HG02610 (cell line): ENCODE data around the gene CYP2S1.
"Not testable (repeated sequence)": the region's sequence is repeated elsewhere in the genome, so short reads cannot be mapped to it uniquely, and the experiment has no call there.

Experiments
- ATAC-seq: cut with Tn5 transposase; IDR thresholded peaks from one replicate; pipeline ENCODE4 v1.9.1; 2021; ENCODE audit warnings: mild to moderate bottlenecking, moderate library complexity; ENCODE audit not compliant: unreplicated experiment

The CYP2S1 gene

DNA sequence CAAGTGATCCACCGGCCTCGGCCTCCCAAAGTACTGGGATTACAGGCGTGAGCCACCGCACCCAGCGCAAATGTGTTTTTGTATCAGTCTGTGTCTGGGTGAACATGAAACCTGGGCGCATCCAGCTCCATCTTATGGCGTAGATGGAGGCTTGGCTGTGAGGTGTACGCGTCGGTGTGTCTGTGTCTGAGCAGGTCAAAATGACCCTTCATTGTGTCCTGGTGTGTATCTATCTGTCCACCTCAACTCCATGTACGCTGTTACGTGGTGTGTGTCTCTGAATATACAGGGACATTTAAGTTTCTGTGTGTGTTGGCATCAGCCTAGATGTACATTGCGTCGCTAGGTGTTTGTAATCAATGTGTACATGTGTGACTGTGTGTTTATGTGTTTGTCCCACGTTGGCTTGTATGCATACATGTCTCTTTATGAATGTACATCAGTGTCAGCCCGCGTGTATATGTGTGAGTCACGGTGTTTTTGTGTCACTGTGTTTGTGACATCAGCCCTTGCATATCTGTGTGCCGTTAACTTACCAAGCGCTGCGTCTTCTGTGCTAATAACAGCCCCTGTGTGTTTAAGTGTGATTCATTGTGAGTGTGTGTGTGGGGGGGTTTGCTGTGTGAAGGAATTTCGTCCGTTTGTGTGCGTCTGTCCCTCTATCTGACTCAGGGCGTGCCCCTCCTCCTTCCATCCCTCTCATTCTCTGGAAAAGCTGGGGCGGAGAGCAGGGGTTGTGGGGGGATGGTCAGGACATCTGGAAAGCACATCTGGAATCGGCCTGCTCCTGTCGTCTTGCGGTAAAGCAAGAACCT lies 32.4 kb downstream of the CYP2S1 start:
- no peak for ATAC-seq

DNA sequence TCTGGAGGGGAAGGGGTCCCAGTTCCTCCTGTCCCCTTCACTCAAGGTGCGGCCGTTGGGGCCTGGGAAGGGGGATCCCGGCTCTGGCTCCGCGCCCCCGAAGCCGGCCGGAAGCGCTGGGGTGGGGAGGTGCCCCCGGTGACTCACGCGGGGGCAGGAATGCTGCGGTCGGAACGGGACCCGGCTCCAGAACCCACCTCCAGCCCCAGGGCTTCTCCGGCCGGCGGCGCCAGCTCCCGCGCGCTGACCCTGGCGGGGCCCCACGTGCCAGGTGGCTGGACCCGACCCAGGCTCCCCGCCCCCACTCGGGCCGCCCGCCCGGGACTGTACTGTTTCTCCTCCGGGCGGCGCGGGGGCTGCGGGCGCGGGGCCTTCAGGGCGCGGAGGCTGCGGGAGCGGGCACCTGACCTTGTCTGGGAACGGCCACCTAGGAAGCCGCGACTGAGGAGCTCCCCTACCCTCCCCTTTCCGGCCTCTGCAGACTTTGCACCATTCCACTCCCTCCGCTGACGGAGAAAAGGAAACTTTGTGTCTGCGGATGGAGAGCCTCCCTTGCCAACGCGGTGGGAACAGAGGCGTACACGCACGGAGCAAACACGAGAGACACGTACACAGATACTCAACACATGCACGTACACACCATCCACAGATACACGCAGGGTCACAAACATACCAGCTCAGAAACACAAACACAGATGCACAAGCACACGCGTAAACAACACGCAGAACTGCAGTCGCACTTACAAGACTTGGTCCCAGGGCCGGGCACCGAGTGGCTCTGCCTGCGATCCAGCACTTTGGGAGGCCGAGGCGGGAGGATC lies 33.2 kb downstream of the CYP2S1 start:
- ATAC-seq, result no peak

DNA sequence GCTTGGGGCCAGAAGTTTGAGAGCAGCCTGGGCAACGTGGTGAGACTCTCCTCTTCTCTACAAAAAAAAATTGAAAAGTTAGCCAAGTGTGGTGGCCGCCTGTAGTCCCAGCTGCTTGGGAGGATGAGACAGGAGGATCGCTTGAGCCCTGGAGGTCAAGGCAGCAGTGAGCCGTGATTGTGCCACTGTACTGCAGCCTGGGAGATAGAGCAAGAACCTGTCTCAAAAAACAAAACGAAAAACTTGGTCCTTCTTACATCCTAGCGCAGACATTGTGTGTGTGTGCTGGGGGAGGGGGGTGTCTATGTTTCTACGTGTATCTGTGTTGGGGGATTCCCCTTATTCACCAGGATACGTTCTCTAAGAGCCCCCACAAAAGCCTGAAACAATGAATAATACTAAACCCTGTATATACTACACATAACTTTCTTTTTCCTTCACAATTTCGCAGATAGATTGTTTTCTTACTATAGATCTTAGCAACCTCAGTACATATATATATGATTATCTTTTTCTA lies 33.9 kb downstream of the CYP2S1 start:
- no peak for ATAC-seq

DNA sequence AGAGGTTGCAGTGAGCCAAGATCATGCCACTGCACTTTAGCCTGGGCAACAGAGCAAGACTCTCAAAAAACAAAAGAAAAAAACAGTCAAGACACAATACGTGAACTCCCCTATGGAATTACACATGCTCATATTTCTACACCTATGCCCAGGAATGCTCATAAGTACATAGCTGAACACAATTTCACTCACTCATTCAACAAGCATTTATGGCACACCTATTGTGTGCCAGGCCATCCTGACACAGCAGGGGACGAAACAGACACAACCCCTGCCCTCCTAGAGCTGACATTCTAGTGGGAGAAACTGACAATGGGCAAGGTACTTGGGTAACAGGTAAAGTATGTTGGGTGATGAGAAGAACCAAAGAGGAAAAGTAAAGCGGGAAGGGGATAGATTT lies 35.5 kb downstream of the CYP2S1 start:
- no peak for ATAC-seq

DNA sequence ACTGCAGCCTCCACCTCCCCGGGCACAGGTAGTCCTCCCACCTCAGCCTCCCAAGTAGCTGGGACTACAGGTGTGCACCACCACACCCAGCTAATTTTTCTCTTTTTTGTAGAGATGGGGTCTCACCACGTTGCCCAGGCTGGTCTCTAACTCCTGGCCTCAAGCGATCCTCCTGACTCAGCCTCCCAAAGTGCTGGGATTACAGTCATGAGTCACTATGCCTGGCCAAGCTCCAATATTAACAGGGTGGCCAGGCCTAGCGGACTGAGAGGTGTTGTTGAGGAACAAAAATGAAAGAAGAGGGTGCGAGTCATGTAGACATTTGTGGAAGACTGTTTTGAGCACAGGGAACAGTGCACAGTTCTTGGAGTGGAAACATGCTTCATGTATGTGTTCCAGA lies 36.3 kb downstream of the CYP2S1 start:
- not testable (repeated sequence) for ATAC-seq

DNA sequence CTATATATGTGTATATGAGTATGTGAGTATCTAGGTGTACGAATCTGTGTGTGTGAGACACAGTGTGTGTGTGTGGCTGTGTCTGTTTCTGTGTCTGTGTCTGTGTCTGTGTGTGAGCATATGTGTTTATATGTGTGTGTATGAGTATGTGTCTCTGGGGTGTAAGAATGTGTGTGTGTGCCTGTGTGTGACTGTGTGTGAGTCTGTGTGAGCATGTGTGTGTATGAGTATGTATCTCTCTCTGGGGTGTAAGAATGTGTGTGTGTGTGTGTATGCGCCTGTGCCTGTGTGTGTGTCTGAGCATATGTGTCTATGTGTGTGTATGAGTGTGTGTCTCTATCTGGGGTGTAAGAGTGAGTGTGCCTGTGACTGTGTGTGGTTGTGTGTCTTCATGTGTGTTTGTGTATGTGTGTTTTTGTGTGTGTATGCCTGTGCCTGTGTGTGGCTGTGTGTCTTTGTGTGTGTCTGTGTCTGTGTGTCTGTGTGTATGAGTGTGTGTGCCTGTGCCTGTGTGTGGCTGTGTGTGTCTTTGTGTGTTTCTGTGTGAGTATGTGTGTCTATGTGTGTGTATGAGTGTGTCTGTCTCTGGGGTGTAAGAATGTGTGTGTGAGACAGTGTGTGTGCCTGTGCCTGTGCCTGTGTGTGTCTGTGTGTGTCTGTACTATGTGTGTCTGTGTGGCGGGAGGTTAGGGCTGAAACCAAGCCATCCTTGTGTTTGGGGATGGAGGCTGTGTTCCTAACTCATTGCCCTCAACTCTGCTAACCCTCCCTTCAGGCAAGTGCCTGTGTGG lies 37.2 kb downstream of the CYP2S1 start:
- ATAC-seq, result no peak

DNA sequence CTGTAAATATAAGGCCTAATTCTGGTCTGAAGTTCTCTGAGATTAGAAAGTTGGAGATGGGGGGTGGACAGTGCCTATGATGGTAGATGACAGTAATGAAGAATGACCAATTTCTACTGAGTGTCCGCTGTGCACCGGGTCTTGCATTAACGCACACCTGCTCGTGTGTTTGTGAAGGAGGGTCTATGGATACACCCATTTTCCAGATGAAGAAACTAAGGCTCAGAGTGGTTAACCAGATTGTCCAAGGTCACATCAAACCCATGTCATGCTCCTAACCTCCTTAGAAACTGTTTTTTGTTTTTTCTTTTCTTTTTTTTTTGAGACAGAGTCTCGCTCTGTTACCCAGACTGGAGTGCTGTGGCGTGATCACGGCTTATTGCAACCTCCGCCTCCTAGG lies 39.7 kb downstream of the CYP2S1 start:
- no peak for ATAC-seq

DNA sequence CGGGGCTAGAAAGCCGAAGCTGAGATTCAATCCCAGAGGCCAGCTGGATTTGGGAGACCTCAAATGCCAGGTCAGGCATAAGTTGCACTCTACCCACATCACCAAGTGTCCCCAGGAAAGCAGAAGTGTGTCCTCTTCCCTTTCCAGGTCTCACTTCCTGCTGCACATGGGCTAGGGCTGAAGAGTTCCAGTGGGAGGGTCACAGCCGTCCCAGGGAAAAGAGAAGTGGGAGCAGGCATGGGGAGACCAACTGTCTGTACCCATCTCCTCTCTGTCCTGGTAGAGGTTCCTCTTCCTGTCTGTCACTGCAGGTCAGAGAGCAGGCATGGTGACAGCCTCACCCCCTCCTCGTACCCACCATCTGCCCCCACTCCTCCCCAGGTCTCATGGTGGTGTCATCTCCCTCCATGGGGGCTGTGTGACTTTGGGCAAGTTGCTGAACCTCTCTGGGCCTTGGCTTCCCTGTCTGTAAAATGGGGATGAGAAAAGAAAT lies 40.8 kb downstream of the CYP2S1 start:
- ATAC-seq, result no peak

DNA sequence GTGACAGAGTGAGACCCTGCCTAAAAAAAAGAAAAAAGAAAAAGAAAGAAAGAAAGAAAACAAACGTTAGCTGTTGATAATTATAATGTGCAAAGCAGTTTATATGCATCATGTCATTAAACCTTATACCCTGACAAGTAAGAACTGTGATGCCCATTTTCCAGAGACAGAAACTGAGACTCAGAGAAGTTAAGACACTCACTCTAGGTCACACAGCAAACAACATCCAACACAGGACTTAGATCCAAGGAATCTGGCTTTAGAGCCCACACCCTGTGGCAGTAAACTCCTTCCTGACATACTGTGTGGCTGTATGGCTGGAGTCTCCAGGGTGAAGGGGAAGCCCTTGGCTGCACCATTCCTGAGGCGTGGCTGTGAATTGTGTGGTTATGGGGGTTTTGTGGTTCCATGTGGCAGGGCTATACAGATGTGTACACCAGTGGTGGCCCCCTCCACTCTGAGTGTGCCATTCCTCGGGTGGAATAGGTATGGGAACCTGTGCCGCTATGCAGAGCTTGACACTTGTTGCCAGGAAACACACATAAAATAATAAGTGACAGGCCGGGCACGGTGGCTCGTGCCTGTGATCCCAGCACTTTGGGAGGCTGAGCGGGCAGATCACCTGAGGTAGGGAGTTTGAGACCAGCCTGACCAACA lies 41.6 kb downstream of the CYP2S1 start:
- no peak for ATAC-seq

DNA sequence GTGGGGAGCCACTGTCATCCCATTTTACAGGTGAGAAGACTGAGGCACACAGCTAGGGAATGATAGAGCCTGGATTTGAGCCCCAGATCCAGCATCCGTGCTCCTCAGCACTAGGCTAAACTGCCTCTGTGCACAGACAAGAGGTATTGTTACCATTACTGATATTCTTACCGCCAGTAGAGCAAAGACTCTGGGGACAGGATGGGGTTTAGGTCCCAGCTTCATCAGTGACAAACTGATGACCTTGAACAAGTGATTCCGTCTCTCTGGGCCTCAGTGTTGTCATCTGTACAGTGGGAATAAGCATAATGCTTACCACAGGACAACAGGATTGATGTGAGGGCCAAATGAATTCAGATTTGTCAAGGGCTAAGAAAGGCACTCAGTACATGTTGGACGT lies 42.5 kb downstream of the CYP2S1 start:
- ATAC-seq, result no peak

DNA sequence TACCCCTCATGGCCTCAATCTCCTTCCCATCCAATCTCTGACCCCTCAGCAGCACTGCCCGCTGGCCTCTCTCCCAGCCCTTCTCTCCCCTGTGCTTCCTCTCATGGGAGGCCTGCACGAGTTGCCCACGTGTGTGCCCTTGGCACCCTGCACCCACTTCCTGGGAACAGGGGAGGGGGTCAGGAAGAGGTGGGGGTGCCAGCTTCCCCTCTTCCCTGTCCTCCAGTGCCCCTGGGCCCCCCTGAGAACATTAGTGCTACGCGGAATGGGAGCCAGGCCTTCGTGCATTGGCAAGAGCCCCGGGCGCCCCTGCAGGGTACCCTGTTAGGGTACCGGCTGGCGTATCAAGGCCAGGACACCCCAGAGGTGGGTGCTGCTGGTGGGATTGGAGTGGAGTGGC lies 45.2 kb downstream of the CYP2S1 start:
- no peak for ATAC-seq

DNA sequence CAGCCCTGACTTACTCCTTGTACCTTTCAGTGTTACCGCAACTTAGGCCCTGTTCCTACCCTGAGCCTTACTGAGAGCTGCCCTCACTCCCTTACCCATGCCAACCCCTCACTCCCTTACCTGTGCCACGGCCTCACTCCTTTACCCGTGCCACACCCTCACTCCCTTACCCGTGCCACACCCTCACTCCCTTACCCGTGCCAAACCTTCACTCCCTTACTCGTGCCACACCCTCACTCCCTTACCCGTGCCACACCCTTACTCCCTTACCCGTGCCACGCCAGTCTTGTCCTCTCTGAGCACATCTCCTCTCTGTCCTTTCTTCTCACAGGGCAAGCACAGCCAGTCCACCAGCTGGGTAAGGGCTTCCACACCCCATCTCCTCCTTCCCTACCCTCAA lies 46.3 kb downstream of the CYP2S1 start:
- ATAC-seq, result no peak

DNA sequence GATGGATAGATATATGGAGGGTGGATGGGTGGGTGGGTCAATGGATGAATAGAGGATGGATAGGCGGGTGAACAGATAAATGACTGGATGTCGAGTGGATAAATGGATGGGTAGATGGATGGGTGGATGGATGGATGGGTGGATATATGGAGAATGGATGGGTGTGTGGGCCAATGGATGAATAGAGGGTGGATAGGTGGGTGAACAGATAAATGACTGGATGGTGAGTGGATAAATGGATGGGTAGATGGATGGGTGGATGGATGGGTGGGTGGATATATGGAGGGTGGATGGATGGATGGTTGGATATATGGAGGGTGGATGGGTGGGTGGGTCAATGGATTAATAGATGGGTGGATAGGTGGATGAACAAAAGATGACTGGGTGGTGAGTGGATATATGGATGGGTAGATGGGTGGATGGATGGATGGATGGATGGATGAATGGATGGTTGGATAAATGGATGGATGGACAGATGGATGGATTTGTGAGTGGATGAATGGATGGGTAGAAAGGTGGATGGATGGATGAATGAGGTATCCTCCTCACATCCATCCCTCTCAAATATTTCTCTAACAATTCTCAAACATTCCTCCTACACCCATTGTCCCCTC lies 47.0 kb downstream of the CYP2S1 start:
- no peak for ATAC-seq

DNA sequence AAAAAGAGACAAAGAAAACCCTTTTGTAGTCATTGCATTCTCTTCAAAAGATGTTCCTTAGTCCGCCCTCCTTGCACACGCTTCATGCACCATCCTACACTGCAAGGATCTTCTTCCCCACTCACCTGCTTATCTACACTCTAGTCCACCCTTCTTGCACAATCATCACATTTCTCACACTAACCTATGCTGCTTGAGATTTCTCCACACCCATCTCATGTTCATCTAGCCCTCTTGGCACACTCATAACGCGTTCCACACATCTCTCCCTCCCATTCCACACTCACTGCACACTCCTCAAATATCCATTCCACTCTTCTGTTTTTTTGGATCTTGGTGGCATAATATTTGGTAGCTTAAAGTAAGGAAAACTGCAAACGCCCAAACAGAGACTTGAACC lies 48.8 kb downstream of the CYP2S1 start:
- ATAC-seq, result no peak

DNA sequence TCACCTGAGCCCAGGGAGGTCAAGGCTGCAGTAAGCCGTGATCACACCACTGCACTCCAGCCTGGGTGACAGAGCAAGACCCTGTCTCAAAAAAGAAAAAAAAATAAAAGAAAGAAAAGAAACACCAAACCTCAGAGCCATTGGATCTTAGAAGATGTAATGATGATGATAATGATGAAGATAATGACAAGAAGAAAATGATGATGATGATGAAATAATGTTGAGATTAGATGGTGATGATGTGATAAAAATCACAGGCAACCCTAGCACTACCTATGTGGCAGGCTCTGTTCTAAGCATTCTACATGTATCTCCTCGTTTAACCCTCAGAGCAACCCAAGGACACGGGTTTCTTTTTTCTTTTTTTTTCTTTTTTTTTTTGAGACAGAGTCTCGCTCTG lies 51.1 kb downstream of the CYP2S1 start:
- ATAC-seq, result no peak

DNA sequence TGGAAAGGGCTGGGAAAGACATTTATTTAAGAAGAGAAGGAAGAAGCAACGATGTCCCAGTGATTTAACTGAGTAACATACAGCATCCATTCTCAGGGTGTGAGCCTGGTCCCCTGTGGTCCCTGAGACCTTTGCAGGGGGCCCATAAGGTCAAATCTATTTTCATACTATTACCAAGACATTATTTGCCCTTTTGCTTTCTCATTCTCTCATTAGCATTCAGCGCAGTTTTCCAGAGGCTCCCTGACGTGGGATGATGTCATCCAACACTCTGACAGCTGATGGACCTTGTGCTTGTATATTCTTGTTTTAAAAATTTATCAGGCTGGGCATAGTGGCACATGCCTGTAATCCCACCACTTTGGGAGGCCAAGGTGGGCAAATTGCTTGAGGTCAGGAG lies 52.8 kb downstream of the CYP2S1 start:
- no peak for ATAC-seq

DNA sequence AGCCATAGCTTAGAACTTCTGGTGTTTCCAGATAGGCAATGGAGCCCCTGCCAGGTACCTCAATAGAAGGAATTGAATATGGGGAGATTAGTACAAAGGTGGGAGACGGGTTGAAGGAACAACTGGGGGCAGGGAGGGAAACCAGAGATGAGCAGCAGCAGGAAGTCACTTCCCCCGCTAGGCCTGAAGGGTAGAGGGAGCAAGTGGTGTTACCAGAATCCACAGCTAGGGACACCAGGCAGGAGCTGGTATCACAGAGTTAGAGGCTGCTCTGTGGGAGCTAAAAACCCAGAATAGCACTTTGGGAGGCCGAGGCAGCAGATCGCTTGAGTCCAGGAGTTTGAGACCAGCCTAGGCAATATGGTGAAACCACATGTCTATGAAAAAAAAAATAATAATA lies 55.9 kb downstream of the CYP2S1 start:
- no peak for ATAC-seq

DNA sequence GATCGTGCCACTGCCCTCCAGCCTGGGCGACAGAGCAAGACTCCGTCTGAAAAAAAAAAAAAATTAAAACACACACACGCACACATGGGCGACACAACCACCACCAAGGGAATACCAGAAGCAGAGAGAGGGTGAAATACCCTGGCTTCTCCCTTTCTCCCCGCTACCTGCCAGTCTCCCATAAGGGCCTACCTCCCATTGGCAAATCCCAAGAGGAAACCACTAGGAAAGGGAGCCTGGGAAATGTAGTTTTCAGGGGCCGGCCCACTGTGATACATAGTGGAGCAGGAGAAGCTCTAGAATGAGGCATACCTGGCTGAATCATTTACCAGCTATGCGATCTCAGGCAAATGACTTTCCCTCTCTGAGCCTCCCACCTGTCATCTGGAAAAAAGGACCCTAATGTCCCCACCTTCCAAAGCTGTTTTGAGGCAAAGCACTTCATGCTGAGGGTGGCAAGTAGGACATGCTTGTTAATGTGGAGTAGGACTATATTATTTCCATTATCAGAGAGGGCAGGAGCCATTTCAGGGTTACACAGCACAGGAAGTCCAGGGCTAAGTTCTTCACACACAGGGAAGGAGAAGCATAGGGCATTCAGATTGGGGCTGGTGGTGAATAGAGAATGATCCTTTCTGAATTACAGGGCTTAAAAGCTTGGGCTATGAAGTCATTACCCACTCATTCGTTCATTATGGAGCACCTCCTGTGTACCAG lies 56.8 kb downstream of the CYP2S1 start:
- ATAC-seq, result no peak

DNA sequence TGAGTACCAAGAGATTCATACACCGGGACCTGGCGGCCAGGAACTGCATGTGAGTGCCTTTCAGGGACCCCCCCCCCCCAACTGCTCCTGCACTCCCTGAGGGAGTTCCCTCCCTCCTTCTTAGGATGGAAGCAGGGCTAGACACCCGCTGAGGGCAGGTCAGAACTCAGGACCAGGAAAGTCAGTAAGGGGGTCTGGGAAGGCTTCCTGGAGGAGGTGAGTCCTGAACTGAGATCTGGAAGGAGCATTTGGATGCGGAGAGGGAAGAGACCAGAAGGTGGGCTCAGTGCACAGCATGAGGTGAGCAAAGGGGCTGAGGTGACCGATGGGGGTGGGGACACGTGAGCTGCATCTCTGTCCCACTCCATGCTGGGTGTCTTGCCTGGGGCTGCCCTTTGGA lies 60.6 kb downstream of the CYP2S1 start:
- ATAC-seq, result no peak

DNA sequence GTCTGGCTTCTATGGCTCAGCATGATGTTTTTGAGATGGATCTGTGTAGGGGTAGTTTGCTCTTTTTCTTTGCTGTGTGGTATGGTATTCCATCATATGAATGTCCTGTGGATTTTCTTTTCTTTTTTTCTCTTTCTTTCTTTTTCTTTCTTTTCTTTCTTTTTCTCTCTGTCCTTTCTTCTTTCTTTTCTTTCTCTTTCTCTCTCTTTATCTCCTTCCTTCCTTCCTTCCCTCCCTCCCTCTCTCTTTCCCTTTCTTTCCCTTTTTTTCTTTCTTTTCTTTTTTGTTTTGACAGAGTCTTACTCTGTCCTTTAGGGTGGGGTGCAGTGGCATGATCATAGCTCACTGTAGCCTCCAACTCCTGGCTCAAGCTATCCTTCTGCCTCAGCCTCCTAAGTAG lies 62.2 kb downstream of the CYP2S1 start:
- no peak for ATAC-seq
